GM21515 (cell line): ENCODE results near the gene ORAI3.
A peak's percentile ranks its signal among the peaks of the same experiment; 100 is the strongest.
"Not testable (repeated sequence)": the region's sequence is repeated elsewhere in the genome, so short reads cannot be mapped to it uniquely, and the experiment has no call there.

Source experiments
- ATAC-seq: cut with Tn5 transposase; IDR thresholded peaks from one replicate; pipeline ENCODE4 v1.9.1; 2021; ENCODE audit not compliant: unreplicated experiment

Gene ORAI3

DNA sequence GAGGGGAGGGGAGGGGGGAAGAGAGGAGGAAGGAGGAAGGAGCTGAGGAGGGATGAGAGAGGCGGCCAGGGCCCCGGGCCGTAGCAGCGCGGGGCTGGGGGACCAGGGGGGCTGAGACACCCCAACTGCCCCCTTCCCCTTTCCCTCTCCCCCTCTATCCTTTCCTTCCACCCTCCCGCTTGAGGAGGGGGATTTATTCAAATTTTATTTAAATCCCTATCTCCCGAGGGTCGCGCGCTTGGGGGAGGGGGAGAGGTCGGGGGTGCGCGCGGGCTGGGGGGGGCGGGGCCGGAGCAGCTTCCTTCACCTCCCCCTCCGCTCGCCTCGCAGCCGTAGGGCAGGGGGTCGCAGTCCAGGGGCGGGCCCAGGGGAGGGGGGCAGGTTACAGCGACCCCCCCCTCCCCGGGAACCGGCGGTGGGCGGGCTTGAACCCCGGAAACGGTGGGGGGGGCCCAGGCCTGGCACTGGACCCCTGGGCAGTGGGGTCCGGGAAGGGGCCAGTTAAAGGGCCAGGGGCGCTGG, 25.3 kb upstream of the ORAI3 start, which contains the start of gene FBXL19:
Gene FBXL19, plus strand, starts transcription at position 19 of the 522 bp plus-strand sequence. CDS start 2,183 bp downstream, outside the sequence.
- ATAC-seq: no peak

DNA sequence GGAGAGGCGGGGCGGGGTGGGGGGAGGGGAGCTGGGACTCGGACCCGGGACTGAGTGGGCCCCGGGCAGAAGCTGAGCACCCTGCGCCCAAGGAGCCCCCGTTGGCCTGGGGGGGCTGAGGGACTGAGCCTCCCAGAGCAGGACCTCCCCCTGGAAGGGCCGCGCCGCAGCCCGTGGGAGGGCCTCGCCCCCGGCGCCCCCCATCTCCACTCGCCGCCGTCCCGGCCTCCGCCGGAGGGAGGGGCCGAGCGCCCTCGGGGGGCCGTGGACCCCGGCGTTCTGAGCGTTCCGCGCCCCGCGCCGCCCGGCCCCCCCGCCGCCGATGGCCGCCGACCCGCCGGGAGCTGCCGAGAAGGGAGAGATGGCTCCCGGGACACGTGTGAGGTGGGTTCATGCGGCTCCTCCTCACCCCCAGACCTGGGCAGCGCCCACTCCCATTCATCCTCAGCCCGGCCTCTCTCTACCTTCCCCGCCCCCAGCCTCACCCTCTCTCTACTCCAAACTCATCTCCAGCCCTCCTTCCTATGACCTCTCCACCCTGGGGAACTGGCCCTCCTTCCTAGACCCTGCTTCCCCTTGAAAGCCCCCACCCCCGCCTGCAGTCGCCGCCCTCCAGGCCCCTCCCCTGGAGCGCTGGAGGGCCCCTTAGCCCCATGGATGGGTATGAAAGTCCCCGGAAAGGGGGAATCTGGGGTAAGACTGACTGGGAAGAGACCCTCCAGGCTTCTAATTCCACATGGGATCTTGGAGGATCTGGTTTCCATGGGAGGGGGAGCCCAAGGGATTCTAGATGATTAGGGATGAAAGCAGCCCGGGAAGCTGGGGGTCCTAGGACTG, 24.6 kb upstream of the ORAI3 start:
- ATAC-seq: no peak

DNA sequence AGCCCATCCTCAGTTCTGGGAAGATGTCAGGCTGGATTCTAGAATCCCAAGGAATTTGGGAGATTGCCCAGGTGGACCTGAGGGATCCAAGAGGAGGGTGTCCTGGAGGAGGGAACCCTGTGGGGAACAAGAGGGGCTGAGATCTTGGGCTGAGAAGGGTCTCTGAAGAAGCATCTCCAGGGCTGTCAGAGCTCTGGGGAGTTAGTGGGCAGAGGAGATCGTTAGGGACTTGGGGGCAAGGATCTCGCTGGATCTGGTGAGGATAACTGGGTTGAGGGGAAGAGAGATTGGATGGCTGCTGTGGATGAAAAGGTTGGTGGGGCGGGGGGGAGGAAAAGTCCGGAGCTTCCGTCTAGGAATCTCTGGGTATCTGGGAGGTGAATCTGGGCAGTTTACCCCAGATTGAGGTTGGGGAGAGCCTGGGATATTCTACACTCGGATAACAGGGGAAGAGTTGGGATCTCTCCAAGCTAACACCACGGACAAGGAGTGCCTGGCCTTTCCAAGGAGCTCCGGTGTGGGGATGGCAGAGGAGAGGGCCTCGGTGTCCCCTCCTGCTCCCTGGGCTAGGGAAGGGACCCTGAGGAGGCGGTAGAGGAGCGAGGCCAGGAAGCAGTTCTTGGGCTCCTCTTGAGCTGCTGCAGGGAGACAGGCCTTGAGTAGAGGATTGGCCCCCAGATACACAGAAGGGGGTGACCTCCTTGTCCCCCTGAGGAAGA, 23.8 kb upstream of the ORAI3 start:
- ATAC-seq: no peak

DNA sequence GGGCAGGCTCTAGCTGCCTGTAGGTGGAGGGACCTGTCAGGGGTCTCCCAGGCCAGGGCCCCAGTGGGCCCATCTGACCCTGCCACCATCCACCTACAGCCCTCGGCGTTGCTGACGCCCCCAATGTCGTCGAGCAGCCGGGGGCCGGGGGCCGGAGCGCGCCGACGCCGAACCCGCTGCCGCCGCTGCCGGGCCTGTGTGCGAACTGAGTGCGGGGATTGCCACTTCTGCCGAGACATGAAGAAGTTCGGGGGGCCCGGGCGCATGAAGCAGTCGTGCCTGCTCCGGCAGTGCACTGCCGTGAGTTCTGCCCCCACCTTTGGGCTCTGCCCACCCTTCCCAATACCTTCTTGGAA, 23.3 kb upstream of the ORAI3 start:
- no peak for ATAC-seq

DNA sequence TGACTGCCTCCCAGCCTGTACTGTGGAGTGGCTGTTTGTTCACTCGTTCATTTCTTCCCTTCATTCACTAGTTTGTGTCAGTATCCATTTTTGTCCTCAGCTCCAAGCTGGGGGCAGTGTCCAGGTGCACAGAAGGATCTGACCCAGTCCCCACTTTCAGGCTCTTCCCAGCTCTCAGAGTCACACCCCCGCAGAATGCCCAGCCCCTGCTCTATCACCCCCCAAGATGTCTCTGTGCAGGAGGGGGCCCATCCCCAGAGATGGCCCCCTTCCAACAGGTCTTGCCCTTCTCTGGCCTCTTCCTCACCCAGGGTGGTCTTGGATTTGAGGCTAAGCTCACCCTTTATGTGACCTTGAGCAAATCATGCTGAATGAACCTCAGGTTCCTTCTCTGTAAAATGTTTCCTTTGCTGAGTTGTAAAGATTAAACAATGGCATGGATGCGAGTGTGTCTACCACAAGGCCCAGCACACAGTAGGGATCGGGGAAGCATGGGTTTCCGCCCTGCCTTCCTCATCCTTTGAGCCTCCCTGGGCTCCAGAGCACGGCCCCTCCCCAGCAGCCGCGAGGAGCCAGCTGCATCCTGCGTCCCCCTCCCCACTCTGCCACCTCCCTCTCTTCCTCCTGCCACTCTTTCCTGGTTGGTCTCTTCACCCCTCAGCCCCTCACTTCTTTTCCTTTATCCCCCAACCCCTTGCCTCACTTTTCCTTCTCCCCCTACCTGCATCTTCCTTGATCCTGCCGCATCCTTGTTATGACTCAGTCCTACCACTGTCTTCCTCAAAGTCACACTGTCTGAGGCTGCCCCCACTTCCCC, 22.7 kb upstream of the ORAI3 start:
- no peak for ATAC-seq

DNA sequence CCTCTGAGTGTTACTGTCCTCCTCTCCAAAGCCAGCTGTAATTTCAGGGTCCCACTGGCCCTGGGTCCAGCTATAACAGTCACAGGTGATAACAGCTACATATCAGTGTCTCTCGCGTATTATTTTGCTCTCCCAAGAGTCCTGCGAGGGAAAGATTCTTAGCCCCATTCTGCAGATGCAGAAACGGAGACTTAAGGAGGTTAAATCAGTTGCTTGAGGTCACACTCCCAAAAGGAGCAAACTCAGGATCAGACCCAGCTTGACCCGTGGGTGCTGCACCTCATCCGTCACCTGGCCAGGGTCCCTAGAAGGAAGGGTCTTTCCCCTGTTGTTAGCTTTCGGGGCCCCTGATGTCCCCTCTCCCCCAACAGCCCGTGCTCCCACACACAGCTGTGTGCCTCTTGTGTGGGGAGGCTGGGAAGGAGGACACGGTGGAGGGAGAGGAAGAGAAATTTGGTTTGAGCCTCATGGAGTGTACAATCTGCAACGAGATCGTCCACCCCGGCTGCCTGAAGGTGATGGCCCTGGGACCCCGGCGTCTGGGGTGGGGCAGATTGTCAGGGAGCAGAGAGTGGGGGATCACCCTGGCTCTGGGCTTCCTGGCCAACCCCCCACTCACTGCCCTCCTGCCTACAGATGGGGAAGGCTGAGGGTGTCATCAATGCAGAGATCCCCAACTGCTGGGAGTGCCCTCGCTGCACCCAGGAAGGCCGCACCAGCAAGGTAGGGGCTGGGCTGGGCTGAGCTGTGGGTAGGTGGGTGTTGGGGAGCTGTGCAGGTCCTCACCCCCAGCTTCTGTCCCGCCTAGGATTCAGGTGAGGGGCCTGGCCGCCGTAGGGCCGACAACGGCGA, 21.7 kb upstream of the ORAI3 start:
- no peak for ATAC-seq

GRCh38 chr16:30927789-30928378, 21.0 kb upstream of the ORAI3 start:
- no peak for ATAC-seq

GRCh38 chr16:30928390-30928789, 20.5 kb upstream of the ORAI3 start:
- no peak for ATAC-seq

DNA sequence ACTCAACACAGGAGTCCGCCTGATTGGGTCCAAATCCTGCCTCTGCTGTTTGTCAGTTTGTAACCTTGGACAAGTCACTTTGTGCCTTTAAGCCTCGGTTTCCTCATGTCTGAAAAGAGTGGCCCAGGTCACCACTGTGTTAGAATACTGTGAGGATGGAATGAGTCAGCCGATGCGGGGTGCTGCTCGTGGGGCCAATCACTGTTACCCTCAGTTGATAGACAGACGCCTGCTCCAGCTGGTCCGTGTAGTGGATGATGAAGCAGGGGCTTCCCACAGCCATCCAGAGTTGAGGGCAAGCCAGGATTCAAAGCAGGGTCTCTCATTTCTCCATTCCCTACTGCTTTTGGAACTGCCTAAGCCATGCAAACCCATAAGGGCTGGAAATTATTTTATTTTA, 19.7 kb upstream of the ORAI3 start:
- ATAC-seq: no peak

- no peak for ATAC-seq
Measured at GRCh38 chr16:30930160-30930571, 18.7 kb upstream of the ORAI3 start.

GRCh38 chr16:30931068-30931650, 17.7 kb upstream of the ORAI3 start:
- ATAC-seq: no peak

DNA sequence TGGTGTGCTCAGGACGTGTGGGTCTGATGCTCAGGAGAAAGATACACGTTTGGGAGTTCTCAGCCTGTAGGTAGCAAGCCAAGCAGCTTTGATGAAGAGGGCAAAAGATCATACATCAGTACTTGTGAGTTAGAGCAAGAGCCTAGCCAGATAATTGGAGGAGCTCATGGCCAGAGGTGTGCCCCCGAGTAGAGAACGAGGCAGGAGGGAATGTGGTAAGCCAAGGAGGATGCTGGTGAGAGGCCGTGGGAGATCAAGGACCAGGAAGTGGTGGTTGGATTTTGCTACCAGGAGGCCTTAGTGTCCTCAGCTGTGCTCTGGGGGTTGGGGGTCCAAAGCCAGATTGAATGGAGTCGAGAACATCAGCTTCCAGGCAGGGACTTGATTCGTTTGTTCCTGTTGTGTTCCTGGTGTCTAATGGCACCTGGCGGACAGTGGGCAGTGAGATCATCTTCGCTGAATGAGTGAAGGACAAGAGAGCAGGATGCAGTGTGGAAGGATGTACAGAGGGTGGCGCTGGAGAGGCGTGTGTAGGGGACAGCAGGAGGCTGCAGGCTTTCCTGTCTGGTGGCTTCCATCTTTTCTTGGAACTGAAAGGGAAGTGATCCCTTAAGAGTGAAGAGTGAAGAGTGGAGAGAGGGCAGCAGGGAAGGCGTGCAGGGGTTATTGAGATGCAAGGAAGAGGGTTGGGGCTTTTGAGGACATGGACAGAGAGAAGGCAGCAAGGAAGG, 13.9 kb upstream of the ORAI3 start:
- no peak for ATAC-seq

DNA sequence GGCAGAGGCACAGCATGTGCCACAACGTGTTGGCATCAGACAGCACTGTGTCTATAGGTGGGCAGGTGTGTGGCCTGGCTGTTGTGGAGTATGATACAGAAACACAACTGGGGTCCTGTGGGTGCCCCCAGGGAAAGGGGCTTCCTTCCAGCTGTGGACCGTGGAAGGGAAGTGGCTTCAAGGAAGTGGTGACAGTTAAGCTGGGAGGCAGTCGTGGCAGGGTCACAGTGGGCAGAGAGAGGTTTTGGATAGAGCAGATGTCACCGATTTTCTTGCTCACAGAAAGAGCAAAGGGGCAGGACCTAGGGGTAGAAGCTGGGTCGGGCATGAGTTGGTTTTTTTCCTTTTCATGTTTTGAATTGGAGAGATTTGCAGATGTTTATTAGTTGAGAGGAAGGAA, 11.2 kb upstream of the ORAI3 start:
- no peak for ATAC-seq

DNA sequence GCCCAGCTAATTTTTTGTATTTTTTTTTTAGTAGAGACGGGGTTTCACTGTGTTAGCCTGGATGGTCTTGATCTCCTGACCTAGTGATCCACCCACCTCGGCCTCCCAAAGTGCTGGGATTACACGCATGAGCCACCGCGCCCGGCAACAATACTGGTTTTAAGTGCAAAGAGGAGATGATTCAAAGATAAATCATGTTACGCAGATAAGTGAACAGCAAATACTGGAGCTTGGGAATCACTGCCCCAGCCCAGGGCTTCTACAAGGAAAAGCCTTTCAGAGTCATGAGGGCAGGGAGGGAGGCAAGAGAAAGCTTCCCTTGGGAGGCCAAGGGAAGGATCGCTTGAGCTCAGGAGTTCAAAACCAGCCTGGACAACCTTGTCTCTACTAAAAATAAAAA, 9.3 kb upstream of the ORAI3 start:
- ATAC-seq: not testable (repeated sequence)

DNA sequence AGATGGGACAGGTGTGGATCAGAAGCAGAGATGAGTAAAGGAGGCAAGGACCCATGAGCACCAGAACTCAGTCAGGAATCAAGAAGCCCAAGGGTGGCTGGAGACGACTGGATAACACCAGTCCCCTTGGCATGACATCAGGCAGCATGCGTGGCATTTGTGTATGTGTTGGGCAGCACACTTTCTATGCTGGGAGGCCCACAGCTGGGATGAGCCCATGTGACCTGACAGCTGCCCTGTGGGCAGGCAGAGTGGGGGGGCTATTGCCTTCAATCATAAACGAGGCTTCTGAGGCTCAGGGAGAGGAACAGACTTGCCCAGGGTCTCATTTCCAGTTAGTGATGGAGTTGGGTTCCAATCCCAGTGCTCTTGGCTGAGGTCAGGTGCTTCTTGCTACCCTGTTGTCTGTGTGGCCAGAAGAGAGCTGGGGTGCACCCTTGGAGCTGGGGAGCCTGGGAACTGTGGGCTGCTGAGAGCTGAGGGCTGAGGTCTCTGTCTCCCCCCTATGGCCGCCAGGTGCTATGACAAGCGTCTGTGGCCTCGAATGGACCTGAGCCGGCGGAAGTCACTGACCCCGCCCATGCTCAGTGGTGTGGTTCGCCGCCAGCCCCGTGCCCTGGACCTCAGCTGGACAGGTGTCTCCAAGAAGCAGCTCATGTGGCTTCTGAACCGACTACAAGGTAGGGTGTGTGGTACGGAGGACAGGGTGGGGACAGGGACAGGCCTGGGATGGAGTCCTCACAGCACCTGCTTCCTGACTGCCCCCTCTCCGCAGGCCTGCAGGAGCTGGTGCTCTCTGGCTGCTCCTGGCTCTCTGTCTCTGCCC, 7.1 kb upstream of the ORAI3 start:
- ATAC-seq: peak; percentile 83

DNA sequence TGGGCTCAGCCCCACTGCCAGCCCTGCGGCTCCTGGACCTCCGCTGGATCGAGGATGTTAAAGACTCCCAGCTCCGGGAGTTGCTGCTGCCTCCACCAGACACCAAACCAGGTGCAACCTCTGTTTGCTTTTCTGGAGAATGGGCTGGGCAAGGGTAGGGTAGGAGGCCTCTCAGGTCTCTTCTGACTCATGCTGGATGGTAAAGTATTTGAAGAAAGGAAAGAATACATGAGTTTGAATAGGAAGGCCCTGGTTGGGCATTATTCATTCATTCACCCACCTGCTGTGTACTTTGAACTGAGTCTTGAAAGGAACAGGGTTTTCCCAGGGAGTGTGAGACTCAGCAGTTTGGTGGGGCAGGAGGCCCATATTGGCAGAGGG, 6.5 kb upstream of the ORAI3 start:
- no peak for ATAC-seq

- ATAC-seq: no peak
Measured at GRCh38 chr16:30944352-30944751, 4.5 kb upstream of the ORAI3 start.
